ENCODE measurements around the gene ZNF598. TPM values are rescaled to one million over a fixed set of nuclear protein-coding genes. Genes with fewer than 3 reads are reported as not detected.

ZNF598 gene
- total and polyA plus RNA-seq, 2 of the 13 experiments (the other 11 are each of a cell fraction or from before 2014, with no cell fraction given): 13.5 to 14.2 TPM

DNA sequence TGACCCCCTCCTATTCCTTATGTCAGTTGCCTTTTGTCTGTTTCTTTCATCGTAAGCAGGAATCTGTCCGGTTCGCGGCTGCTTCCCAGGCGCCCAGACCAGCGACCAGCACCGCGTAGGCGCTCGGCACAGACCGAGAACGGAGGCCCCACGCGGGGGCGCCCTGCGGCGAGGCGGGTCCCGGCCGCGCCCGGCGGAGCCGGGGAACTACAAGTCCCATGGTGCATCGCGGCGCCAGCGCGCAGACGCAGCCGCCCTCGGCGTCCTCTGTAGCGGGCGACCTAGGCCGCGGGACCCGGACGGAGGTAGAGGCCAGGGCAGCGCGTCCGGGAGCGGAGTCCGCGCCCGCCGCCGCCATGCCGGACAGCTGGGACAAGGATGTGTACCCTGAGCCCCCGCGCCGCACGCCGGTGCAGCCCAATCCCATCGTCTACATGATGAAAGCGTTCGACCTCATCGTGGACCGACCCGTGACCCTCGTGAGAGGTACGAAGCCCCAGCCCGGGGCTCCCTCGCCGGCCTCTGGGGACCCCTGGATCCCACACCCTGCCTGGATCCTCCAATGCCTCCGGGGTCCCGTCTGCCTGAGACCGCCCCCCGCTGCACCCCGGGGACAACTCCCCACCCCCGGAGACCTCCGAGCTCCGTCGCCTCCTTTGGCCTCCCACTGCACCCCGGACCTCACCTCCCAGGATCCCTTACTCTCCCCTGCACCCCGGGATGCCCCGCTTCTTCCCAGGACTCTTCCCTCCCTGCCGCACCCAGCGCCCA is 50.2 kb downstream of the ZNF598 start, which contains the start of gene NDUFB10 (continued):
- TF ChIP-seq, protein P1, sequence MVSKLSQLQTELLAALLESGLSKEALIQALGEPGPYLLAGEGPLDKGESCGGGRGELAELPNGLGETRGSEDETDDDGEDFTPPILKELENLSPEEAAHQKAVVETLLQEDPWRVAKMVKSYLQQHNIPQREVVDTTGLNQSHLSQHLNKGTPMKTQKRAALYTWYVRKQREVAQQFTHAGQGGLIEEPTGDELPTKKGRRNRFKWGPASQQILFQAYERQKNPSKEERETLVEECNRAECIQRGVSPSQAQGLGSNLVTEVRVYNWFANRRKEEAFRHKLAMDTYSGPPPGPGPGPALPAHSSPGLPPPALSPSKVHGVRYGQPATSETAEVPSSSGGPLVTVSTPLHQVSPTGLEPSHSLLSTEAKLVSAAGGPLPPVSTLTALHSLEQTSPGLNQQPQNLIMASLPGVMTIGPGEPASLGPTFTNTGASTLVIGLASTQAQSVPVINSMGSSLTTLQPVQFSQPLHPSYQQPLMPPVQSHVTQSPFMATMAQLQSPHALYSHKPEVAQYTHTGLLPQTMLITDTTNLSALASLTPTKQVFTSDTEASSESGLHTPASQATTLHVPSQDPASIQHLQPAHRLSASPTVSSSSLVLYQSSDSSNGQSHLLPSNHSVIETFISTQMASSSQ (IDR thresholded peaks at IDR 0.05; ENCODE audit: low read depth): no peak
- TF ChIP-seq, protein P1 (CRISPR knock-in tag; IDR thresholded peaks at IDR 0.05; ENCODE audit: borderline replicate concordance): peak; percentile 41; the same call in 1 of the 2 replicates
- peak; percentile 25; the same call in 1 of the 2 replicates for TF ChIP-seq ZNF724P (CRISPR knock-in tag; IDR thresholded peaks at IDR 0.05; ENCODE audit: borderline replicate concordance)
- 0 out of 2 replicates have a peak, but pooled peaks have one; percentile 13 for TF ChIP-seq CEBPG (CRISPR knock-in tag; IDR thresholded peaks at IDR 0.05)
- no peak; the same call in 1 of the 2 replicates for TF ChIP-seq GATAD2A (CRISPR knock-in tag; IDR thresholded peaks at IDR 0.05)
- TF ChIP-seq ZKSCAN1 (IDR thresholded peaks at IDR 0.05; ENCODE audit: low read length): no peak
- no peak for TF ChIP-seq RBM39 (IDR thresholded peaks at IDR 0.05; ENCODE audit: low read depth, low read length, poor library complexity, severe bottlenecking)
- no peak for TF ChIP-seq ZFP36L2 (CRISPR knock-in tag; IDR thresholded peaks at IDR 0.05)
- TF ChIP-seq, protein P2, sequence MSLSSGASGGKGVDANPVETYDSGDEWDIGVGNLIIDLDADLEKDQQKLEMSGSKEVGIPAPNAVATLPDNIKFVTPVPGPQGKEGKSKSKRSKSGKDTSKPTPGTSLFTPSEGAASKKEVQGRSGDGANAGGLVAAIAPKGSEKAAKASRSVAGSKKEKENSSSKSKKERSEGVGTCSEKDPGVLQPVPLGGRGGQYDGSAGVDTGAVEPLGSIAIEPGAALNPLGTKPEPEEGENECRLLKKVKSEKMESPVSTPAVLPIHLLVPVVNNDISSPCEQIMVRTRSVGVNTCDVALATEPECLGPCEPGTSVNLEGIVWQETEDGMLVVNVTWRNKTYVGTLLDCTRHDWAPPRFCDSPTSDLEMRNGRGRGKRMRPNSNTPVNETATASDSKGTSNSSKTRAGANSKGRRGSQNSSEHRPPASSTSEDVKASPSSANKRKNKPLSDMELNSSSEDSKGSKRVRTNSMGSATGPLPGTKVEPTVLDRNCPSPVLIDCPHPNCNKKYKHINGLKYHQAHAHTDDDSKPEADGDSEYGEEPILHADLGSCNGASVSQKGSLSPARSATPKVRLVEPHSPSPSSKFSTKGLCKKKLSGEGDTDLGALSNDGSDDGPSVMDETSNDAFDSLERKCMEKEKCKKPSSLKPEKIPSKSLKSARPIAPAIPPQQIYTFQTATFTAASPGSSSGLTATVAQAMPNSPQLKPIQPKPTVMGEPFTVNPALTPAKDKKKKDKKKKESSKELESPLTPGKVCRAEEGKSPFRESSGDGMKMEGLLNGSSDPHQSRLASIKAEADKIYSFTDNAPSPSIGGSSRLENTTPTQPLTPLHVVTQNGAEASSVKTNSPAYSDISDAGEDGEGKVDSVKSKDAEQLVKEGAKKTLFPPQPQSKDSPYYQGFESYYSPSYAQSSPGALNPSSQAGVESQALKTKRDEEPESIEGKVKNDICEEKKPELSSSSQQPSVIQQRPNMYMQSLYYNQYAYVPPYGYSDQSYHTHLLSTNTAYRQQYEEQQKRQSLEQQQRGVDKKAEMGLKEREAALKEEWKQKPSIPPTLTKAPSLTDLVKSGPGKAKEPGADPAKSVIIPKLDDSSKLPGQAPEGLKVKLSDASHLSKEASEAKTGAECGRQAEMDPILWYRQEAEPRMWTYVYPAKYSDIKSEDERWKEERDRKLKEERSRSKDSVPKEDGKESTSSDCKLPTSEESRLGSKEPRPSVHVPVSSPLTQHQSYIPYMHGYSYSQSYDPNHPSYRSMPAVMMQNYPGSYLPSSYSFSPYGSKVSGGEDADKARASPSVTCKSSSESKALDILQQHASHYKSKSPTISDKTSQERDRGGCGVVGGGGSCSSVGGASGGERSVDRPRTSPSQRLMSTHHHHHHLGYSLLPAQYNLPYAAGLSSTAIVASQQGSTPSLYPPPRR (CRISPR knock-in tag; IDR thresholded peaks at IDR 0.05; ENCODE audit: borderline replicate concordance): no peak
- TF ChIP-seq ZFP62 (CRISPR knock-in tag; IDR thresholded peaks at IDR 0.05): no peak
- TF ChIP-seq ZNF557 (CRISPR knock-in tag; IDR thresholded peaks at IDR 0.05): no peak
- peak; percentile 69 for TF ChIP-seq ZNF331 (CRISPR knock-in tag; IDR thresholded peaks at IDR 0.05)
- no peak for TF ChIP-seq PAF1 (CRISPR knock-in tag; IDR thresholded peaks at IDR 0.05)
- no peak for TF ChIP-seq MYNN (CRISPR knock-in tag; IDR thresholded peaks at IDR 0.05; ENCODE audit: low read depth)
- no peak for TF ChIP-seq HOXA7 (CRISPR knock-in tag; IDR thresholded peaks at IDR 0.05)
- peak; percentile 31; the same call in 1 of the 2 replicates for TF ChIP-seq GABPA (IDR thresholded peaks at IDR 0.05; ENCODE audit: low read depth, low read length)
- TF ChIP-seq GABPA (CRISPR knock-in tag; IDR thresholded peaks at IDR 0.05; ENCODE audit: low read depth): peak; percentile 54; the same call in 1 of the 2 replicates
- no peak for TF ChIP-seq ZNF367 (CRISPR knock-in tag; IDR thresholded peaks at IDR 0.05; ENCODE audit: borderline replicate concordance)
- no peak for TF ChIP-seq ZNF530 (CRISPR knock-in tag; IDR thresholded peaks at IDR 0.05; ENCODE audit: low read depth)
- no peak for TF ChIP-seq ZNF782 (CRISPR knock-in tag; IDR thresholded peaks at IDR 0.05; ENCODE audit: borderline replicate concordance)
- TF ChIP-seq THYN1 (CRISPR knock-in tag; IDR thresholded peaks at IDR 0.05; ENCODE audit: borderline replicate concordance, low read depth): no peak
- peak; percentile 42; the same call in 1 of the 2 replicates for TF ChIP-seq ETV6 (CRISPR knock-in tag; conservative IDR thresholded peaks at IDR 0.05)
- TF ChIP-seq SETDB1 (CRISPR knock-in tag; IDR thresholded peaks at IDR 0.05; ENCODE audit: borderline replicate concordance): no peak

Measured in HepG2 (cell line).